IPS-20b (cell line): Measurements from ENCODE around the gene EDRF1.

Experiments
- H3K27ac ChIP-seq: one replicate; pipeline ENCODE4 v1.5.1; 2013; ENCODE audit warnings: low read length
- H3K27me3 ChIP-seq: 2 replicates; pipeline ENCODE4 v1.6.1; 2013; ENCODE audit warnings: mild to moderate bottlenecking, low read length, inconsistent platforms; ENCODE audit not compliant: insufficient read depth
- H3K36me3 ChIP-seq: 2 replicates; pipeline ENCODE4 v1.6.1; 2013; ENCODE audit warnings: low read depth, mild to moderate bottlenecking, inconsistent platforms, low read length, moderate library complexity; ENCODE audit not compliant: insufficient read depth
- H3K4me1 ChIP-seq: 2 replicates; pipeline ENCODE4 v1.6.1; 2013; ENCODE audit warnings: mild to moderate bottlenecking, control low read depth, inconsistent platforms, low read length, moderate library complexity; ENCODE audit not compliant: insufficient read depth
- H3K4me3 ChIP-seq: 2 replicates; pipeline ENCODE4 v1.5.1; 2013; ENCODE audit warnings: mild to moderate bottlenecking, low read length, inconsistent platforms
- H3K9ac ChIP-seq: 2 replicates; pipeline ENCODE4 v1.6.1; 2013; ENCODE audit warnings: low read depth, mild to moderate bottlenecking, inconsistent platforms, low read length, moderate library complexity
- H3K9me3 ChIP-seq: 2 replicates; pipeline ENCODE4 v1.6.1; 2013; ENCODE audit warnings: mild to moderate bottlenecking, low read depth, low read length, inconsistent platforms; ENCODE audit not compliant: insufficient read depth

The EDRF1 gene

DNA sequence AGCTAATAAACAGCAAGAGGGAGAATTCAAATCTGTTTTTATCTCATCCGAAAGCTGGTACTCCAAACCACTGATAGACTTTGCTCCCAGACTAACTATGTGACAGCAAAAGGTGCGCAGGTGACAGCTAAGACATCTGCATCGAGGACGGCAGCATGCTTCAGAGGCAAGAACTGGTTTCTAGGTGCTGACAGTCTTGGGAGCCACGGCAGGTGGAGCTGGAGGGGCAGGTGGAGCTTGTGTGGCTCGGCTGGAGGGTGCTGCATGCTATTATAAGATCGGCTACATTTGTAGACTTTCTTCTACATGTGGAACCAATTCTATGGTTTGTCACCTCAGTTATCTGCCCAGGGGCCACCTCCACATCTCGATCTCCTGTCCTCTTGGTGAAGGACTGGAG, 77.9 kb downstream of the EDRF1 start:
- peaks cover 48% of the 10 kb centered on the region for H3K36me3 ChIP-seq

GRCh38 chr10:125797994-125798662, 78.6 kb downstream of the EDRF1 start:
- H3K9me3 ChIP-seq: no peaks in the 10 kb centered on the region
- H3K9ac ChIP-seq: no peak overlapping the region
- no peak overlapping the region for H3K4me3 ChIP-seq
- no peaks in the 10 kb centered on the region for H3K4me1 ChIP-seq
- H3K27ac ChIP-seq: no peak overlapping the region
- no peaks in the 10 kb centered on the region for H3K27me3 ChIP-seq
- peaks cover 46% of the 10 kb centered on the region for H3K36me3 ChIP-seq

More for the DNA sequence above, 77.9 kb downstream of the EDRF1 start:
- no peaks in the 10 kb centered on the region for H3K27me3 ChIP-seq
- H3K4me1 ChIP-seq: no peaks in the 10 kb centered on the region
- no peak overlapping the region for H3K27ac ChIP-seq
- H3K9ac ChIP-seq: no peak overlapping the region
- no peak overlapping the region for H3K4me3 ChIP-seq
- H3K9me3 ChIP-seq: no peaks in the 10 kb centered on the region

DNA sequence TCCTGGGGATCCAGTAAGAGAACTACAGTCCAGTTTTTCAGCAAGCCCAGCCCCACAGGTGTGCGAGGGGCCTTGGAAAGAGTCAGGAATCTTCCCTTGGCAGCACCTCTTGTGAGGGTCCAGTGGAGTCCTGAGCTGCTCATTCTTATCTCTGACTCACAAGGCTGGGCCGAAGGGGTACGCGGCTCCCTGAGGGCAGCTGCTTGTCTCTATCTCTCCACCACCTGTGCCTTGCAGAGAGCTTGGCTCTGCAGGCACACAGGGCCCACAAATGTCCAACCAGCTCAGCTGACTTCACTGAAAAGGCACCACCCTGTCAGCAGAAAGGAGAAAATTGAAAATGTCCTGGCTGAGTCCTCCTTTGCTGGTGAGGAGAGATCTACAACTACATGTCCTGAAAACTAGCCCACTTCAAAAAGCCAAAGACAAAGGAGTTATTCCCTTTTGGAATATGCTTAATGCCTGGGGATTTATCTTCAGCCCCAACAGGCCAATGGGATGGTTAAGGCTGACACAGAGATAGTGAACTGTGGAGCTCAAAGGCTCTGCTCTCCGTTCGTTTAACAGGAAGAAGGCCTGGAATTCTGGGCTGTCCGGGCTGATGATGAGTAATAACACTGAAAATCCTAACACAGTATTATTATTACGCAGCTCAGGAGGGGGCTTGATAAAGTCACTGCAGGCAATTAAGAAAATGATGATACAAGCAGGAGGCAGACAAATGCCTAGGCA, 80.1 kb downstream of the EDRF1 start:
- no peaks in the 10 kb centered on the region for H3K27me3 ChIP-seq
- H3K36me3 ChIP-seq: peaks cover 40% of the 10 kb centered on the region; the same call in 1 of the 2 replicates
- no peak overlapping the region for H3K4me3 ChIP-seq
- H3K9me3 ChIP-seq: no peaks in the 10 kb centered on the region
- no peaks in the 10 kb centered on the region for H3K4me1 ChIP-seq
- H3K9ac ChIP-seq: no peak overlapping the region
- no peak overlapping the region for H3K27ac ChIP-seq

GRCh38 chr10:125801574-125801973, 82.1 kb downstream of the EDRF1 start:
- Histone ChIP-seq H3K4me1 (no peaks in the 10 kb centered on the region), H3K9ac (no peak overlapping the region), H3K27me3 (no peaks in the 10 kb centered on the region), H3K36me3 (peaks cover 53% of the 10 kb centered on the region), H3K27ac (no peak overlapping the region), H3K9me3 (no peaks in the 10 kb centered on the region), H3K4me3 (no peak overlapping the region)

- H3K27me3 ChIP-seq: no peaks in the 10 kb centered on the region
- H3K4me3 ChIP-seq: no peak overlapping the region
- H3K27ac ChIP-seq: no peak overlapping the region
- H3K9ac ChIP-seq: no peak overlapping the region
- peaks cover 56% of the 10 kb centered on the region for H3K36me3 ChIP-seq
- H3K9me3 ChIP-seq: no peaks in the 10 kb centered on the region
- no peaks in the 10 kb centered on the region for H3K4me1 ChIP-seq
Measured at GRCh38 chr10:125802131-125802530, 82.6 kb downstream of the EDRF1 start.

DNA sequence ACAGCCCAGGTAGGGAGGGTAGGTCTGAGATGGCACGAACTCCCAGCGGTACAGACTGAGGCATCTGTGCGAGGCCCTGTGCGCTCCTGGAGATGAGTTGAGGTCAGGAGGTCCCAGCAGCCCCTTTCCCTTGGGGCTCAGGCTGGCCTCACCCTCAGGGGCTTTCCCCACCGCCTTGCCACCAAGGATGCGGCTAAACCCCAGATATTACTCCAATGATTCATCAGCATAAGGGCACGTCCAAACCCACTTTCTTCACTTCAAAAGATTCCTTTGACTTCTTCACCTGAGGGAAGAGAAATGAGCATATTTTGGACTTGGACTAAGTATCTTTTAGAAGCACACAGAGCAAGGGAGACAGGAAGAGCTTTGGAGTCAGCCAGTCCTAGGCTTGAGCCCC, 83.2 kb downstream of the EDRF1 start:
- peaks cover 56% of the 10 kb centered on the region for H3K36me3 ChIP-seq
- no peak overlapping the region for H3K9ac ChIP-seq
- H3K4me1 ChIP-seq: no peaks in the 10 kb centered on the region
- no peaks in the 10 kb centered on the region for H3K9me3 ChIP-seq
- H3K27ac ChIP-seq: no peak overlapping the region
- H3K4me3 ChIP-seq: no peak overlapping the region
- H3K27me3 ChIP-seq: no peaks in the 10 kb centered on the region

- H3K4me3 ChIP-seq: no peak overlapping the region
- no peak overlapping the region for H3K27ac ChIP-seq
- no peak overlapping the region for H3K9ac ChIP-seq
- no peaks in the 10 kb centered on the region for H3K4me1 ChIP-seq
- no peaks in the 10 kb centered on the region for H3K27me3 ChIP-seq
- H3K36me3 ChIP-seq: peaks cover 70% of the 10 kb centered on the region
- no peaks in the 10 kb centered on the region for H3K9me3 ChIP-seq
Measured at GRCh38 chr10:125808047-125808446, 88.5 kb downstream of the EDRF1 start.

GRCh38 chr10:125811251-125811650, 91.7 kb downstream of the EDRF1 start:
- Histone ChIP-seq H3K9me3 (no peaks in the 10 kb centered on the region), H3K27ac (no peak overlapping the region), H3K27me3 (no peaks in the 10 kb centered on the region), H3K4me3 (no peak overlapping the region), H3K4me1 (no peaks in the 10 kb centered on the region), H3K9ac (no peak overlapping the region), H3K36me3 (peaks cover 76% of the 10 kb centered on the region)

DNA sequence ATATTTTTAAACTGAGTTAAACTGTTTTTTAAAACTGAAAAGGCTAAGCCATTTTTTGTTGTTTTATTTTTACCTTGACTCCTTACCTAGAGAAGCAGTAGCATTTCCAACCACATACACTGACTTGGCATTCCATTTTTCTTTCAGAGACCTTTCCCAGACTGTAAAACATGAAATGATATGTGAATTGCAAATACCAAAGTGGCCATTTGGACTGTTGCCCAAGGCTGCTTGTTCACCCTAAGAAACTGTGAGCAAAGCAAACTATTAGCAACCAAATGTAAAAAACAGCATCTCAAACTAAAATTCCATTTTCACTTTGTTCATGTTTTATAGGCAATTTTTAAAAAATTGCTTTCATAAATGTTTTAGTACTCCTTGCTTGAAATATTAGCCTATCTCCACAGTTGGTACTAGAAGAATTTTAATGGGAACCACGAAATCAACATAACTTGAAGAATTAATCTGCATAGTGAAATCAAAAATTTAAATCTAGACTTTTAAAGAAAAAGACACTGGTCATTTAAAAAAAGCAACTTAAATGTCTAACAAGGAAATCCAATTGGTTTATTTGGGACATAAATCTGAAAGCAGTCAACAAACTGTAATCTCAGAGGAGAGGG, 92.7 kb downstream of the EDRF1 start:
- Histone ChIP-seq H3K9me3 (no peaks in the 10 kb centered on the region), H3K4me3 (no peak overlapping the region), H3K27me3 (no peaks in the 10 kb centered on the region), H3K36me3 (peaks cover 66% of the 10 kb centered on the region), H3K27ac (no peak overlapping the region), H3K9ac (no peak overlapping the region), H3K4me1 (no peaks in the 10 kb centered on the region)
